GM23248 (cell line): ENCODE results near the gene DTX4. TPM values are rescaled to one million over a fixed set of nuclear protein-coding genes. Genes with fewer than 3 reads are reported as not detected.

ENCODE experiments used
- DNase-seq: peaks from one replicate; pipeline ENCODE4 v3.0.0-alpha.2; 2015
- H2AFZ ChIP-seq: fragments of 200-600 bp; sonication (generic); 2 replicates; pipeline ENCODE4 v1.6.1; 2016; ENCODE audit warnings: antibody characterized with exemption
- H3F3A ChIP-seq: fragments of 200-600 bp; sonication (generic); 2 replicates; pipeline ENCODE4 v1.6.1; 2016; ENCODE audit warnings: mild to moderate bottlenecking, antibody characterized with exemption, mixed run types; ENCODE audit not compliant: insufficient read depth
- H3K27ac ChIP-seq: fragments of 200-600 bp; sonication (generic); 2 replicates; pipeline ENCODE4 v1.5.1; 2016; ENCODE audit warnings: mild to moderate bottlenecking
- H3K27me3 ChIP-seq: fragments of 200-600 bp; sonication (generic); replicated peaks from 2 replicates; pipeline ENCODE4 v1.6.1; 2016; ENCODE audit warnings: mild to moderate bottlenecking; ENCODE audit not compliant: insufficient read depth
- H3K36me3 ChIP-seq: fragments of 200-600 bp; sonication (generic); 2 replicates; pipeline ENCODE4 v1.6.1; 2016; ENCODE audit warnings: low read depth, mild to moderate bottlenecking
- H3K4me1 ChIP-seq: fragments of 200-600 bp; sonication (generic); 2 replicates; pipeline ENCODE4 v1.6.1; 2016; ENCODE audit warnings: mild to moderate bottlenecking; ENCODE audit not compliant: insufficient read depth
- H3K4me2 ChIP-seq: fragments of 200-600 bp; sonication (generic); one replicate; pipeline ENCODE4 v1.6.1; 2016; ENCODE audit warnings: mild to moderate bottlenecking; ENCODE audit not compliant: unreplicated experiment
- H3K4me3 ChIP-seq: fragments of 200-600 bp; sonication (generic); 2 replicates; pipeline ENCODE4 v1.5.1; 2016; ENCODE audit warnings: mild to moderate bottlenecking
- H3K79me2 ChIP-seq: fragments of 200-600 bp; sonication (generic); 2 replicates; pipeline ENCODE4 v1.6.1; 2016; ENCODE audit warnings: mild to moderate bottlenecking; ENCODE audit not compliant: insufficient read depth
- H3K9ac ChIP-seq: fragments of 200-600 bp; sonication (generic); 2 replicates; pipeline ENCODE4 v1.6.1; 2016; ENCODE audit warnings: mild to moderate bottlenecking
- H3K9me2 ChIP-seq: fragments of 200-600 bp; sonication (generic); 2 replicates; pipeline ENCODE4 v1.6.1; 2016; ENCODE audit warnings: mixed run types, mild to moderate bottlenecking, moderate library complexity; ENCODE audit not compliant: insufficient read depth
- H3K9me3 ChIP-seq: fragments of 200-600 bp; sonication (generic); one replicate; pipeline ENCODE4 v1.6.1; 2017; ENCODE audit warnings: low read depth
- H4K20me1 ChIP-seq: fragments of 200-600 bp; sonication (generic); 2 replicates; pipeline ENCODE4 v1.6.0; 2016; ENCODE audit not compliant: insufficient read depth
- EZH2 ChIP-seq: fragments of 200-600 bp; sonication (generic); IDR thresholded peaks from 2 replicates; pipeline ENCODE4 v1.6.1; 2018; ENCODE audit warnings: antibody characterized with exemption, mild to moderate bottlenecking; ENCODE audit not compliant: insufficient read depth, poor library complexity, severe bottlenecking
- EZH2phosphoT487 ChIP-seq: fragments of 200-600 bp; sonication (generic); IDR thresholded peaks from 2 replicates; pipeline ENCODE4 v1.6.1; 2018; ENCODE audit warnings: antibody characterized with exemption, moderate library complexity, mild to moderate bottlenecking, low read depth; ENCODE audit not compliant: insufficient read depth
- WGBS, 2 experiments: methylation state at CpG; one replicate each; pipeline ENCODE4 v1.1.6; 2015 to 2017; ENCODE audit warnings: low lambda C conversion rate in 2 of 2, low coverage in 1 of 2; ENCODE audit errors: missing lambda C conversion rate in 2 of 2; 5-methylcytosine and 5-hydroxymethylcytosine counted together
- in situ Hi-C: fragments of 300-500 bp; cut with MboI; formaldehyde crosslinking; loops from 2 replicates; pipeline ENCODE4 v1.15.0; 2020
- polyA plus RNA-seq: library from polyadenylated mRNA; unstranded; fragments of >200 nt; fragmentation: Nextera tagmentation; extraction: Ambion mirVana; gene quantifications from 2 replicates; pipeline ENCODE4 v1.2.1, GENCODE V29; 2016
- total RNA-seq: library from RNA; depleted of rRNA; stranded (reverse); fragments of >200 nt; shearing (Covaris generic); gene quantifications from 2 replicates; pipeline ENCODE4 v1.2.3, GENCODE V29; 2014

Gene DTX4
- total and polyA plus RNA-seq, 2 experiments from 2014 or later: 0.16 to 0.22 TPM

DNA sequence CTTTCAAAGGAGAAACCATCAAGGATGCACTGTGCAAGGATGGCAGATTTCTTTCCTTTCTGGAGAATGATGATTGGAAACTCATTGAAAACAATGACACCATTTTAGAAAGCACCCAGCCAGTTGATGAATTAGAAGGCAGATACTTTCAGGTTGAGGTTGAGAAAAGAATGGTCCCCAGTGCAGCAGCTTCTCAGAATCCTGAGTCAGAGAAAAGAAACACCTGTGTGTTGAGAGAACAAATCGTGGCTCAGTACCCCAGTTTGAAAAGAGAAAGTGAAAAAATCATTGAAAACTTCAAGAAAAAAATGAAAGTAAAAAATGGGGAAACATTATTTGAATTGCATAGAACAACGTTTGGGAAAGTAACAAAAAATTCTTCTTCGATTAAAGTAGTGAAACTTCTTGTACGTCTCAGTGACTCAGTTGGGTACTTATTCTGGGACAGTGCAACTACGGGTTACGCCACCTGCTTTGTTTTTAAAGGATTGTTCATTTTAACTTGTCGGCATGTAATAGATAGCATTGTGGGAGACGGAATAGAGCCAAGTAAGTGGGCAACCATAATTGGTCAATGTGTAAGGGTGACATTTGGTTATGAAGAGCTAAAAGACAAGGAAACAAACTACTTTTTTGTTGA, 19.5 kb upstream of the DTX4 start:
- Histone ChIP-seq H3K9ac (no peak overlapping the region), H3K9me2 (no peaks in the 10 kb centered on the region), H2AFZ (no peak overlapping the region), H3K4me2 (no peak overlapping the region), H3K9me3 (no peaks in the 10 kb centered on the region), H3K36me3 (peaks cover 19% of the 10 kb centered on the region), H3K4me1 (no peaks in the 10 kb centered on the region), H4K20me1 (no peaks in the 10 kb centered on the region), H3K4me3 (no peak overlapping the region), H3F3A (no peaks in the 10 kb centered on the region), H3K79me2 (no peaks in the 10 kb centered on the region; the same call in 1 of the 2 replicates), H3K27ac (no peak overlapping the region), H3K27me3 (no peaks in the 10 kb centered on the region)
- no peak for DNase-seq
- in situ Hi-C loops: no loop called here
- TF ChIP-seq EZH2 (no peak), EZH2phosphoT487 (no peak)
- 93 to 95% methylated on average over 8 of the region's 8 CpGs for WGBS, 2 experiments

DNA sequence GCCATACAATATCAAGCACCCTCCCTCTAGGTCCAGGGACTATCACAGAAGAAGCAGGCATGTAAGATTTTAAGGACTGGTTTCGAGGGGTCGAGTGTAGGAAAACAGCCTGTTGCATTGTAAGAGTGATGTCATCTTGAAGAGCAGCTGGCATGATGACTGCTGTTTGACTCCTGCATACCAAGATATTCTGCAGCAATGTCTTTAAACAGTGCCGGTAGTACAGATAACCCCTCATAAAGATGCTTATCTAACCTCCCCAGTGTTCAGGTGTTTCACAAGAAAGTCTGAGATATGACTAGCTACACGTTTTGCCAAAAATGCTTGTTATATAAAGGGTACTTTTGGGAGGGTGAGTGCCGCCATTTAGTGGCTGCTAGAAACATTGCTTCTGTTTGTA, 17.3 kb upstream of the DTX4 start:
- TF ChIP-seq EZH2phosphoT487 (no peak), EZH2 (no peak)
- no peak overlapping the region for H3K9ac ChIP-seq
- H3F3A ChIP-seq: no peaks in the 10 kb centered on the region
- H3K27ac ChIP-seq: no peak overlapping the region
- H4K20me1 ChIP-seq: no peaks in the 10 kb centered on the region
- in situ Hi-C loops: no loop called here
- WGBS, 2 experiments: 72 to 73% methylated on average over 5 of the region's 5 CpGs
- H3K9me2 ChIP-seq: no peaks in the 10 kb centered on the region
- H3K27me3 ChIP-seq: no peaks in the 10 kb centered on the region
- H3K9me3 ChIP-seq: no peaks in the 10 kb centered on the region
- no peak overlapping the region for H3K4me2 ChIP-seq
- peaks cover 10% of the 10 kb centered on the region; the same call in 1 of the 2 replicates for H3K36me3 ChIP-seq
- DNase-seq: no peak
- no peak overlapping the region for H3K4me3 ChIP-seq
- H2AFZ ChIP-seq: no peak overlapping the region
- H3K4me1 ChIP-seq: no peaks in the 10 kb centered on the region
- H3K79me2 ChIP-seq: no peaks in the 10 kb centered on the region

DNA sequence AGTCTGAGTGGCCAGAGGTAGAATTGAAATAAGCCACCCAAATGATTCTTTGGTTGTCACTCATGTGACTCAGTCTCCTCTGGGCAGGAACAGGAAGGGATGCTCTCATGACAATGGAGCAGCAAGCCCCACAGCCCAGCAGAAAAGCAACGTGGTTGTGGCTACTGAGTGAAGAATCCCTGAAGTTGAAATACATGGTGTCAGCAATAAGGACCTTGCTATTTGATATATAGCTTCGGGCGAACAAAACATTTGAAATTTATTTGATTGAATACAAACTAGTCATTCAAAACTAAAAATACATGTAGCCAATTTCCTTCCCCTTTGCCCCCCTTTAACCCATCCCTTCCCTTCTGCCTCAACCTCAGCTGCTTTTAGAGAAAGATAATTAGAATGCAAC, 14.5 kb upstream of the DTX4 start:
- in situ Hi-C loops: no loop called here
- TF ChIP-seq EZH2phosphoT487: no peak
- TF ChIP-seq EZH2: no peak
- H3K27ac ChIP-seq: no peak overlapping the region
- H3K9me3 ChIP-seq: no peaks in the 10 kb centered on the region
- H3K4me1 ChIP-seq: no peaks in the 10 kb centered on the region
- H3K27me3 ChIP-seq: peaks cover 13% of the 10 kb centered on the region; the same call in 1 of the 2 replicates
- no peak overlapping the region for H3K4me2 ChIP-seq
- no peak for DNase-seq
- WGBS, 2 experiments: 42 to 52% methylated on average over 3 of the region's 3 CpGs
- H3F3A ChIP-seq: no peaks in the 10 kb centered on the region
- no peak overlapping the region for H3K9ac ChIP-seq
- H3K79me2 ChIP-seq: no peaks in the 10 kb centered on the region
- no peaks in the 10 kb centered on the region for H4K20me1 ChIP-seq
- H2AFZ ChIP-seq: no peak overlapping the region
- no peak overlapping the region for H3K4me3 ChIP-seq
- H3K9me2 ChIP-seq: no peaks in the 10 kb centered on the region
- H3K36me3 ChIP-seq: peaks cover 2% of the 10 kb centered on the region; the same call in 1 of the 2 replicates

DNA sequence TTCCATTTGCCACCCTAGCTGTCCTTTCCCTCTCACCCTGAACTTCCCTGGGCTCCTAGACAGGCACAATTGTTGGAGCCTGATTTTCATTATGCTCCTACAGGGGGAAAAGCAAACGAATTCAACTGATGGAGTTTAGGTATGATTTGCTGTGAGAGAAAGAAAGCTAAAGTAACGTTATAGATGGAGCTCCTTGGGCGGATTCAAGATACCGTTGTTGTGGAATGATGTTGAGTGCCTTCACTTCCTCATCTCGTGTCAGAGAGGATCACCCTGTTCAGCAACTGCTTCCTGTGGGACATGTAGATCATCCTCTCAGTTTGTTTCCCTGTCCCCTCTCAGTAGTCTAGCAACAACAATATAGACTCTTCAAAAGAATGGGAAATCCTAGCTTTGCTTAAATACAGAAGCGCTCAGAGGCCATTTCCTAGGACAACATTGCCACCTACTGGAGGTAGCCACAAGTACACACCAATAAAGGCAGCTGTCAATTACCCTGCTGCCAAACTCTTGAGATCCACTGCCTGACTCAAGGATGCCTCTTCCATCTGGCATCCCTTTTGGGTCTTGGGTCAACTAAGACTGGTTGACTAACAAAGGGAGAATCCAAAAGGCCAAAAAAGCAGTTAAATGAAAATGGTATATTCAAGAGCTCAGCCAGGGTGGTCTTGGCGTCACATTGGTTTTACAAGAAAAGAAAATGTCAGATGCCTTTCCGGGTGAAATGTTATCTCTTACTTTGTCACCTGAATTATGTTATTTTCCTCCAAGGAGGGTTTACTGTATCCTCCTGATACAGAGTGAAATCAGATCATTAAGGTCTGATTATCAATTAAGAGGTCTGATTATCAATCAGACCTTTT, 13.5 kb upstream of the DTX4 start:
- H3F3A ChIP-seq: no peaks in the 10 kb centered on the region
- 31 to 35% methylated on average over 8 of the region's 8 CpGs for WGBS, 2 experiments
- H3K9me3 ChIP-seq: no peaks in the 10 kb centered on the region

More for the DNA sequence above, 13.5 kb upstream of the DTX4 start:
- peak overlapping the region; percentile 68 for H2AFZ ChIP-seq
- DNase-seq: peak; percentile 79
- TF ChIP-seq EZH2phosphoT487 (no peak), EZH2 (no peak)
- in situ Hi-C loops: no loop called here
- no peaks in the 10 kb centered on the region for H3K9me2 ChIP-seq
- 0 out of 2 replicates have a peak overlapping the region, but pooled peaks have one; percentile 3 for H3K9ac ChIP-seq
- no peak overlapping the region for H3K4me3 ChIP-seq
- H3K79me2 ChIP-seq: no peaks in the 10 kb centered on the region
- peaks cover 20% of the 10 kb centered on the region for H3K27me3 ChIP-seq
- no peaks in the 10 kb centered on the region for H3K36me3 ChIP-seq
- no peak overlapping the region for H3K27ac ChIP-seq
- no peaks in the 10 kb centered on the region for H4K20me1 ChIP-seq
- no peaks in the 10 kb centered on the region for H3K4me1 ChIP-seq
- H3K4me2 ChIP-seq: no peak overlapping the region
